G401 (cell line): ENCODE data around the gene HLA-DRA. TPM values are rescaled to one million over a fixed set of nuclear protein-coding genes. Genes with fewer than 3 reads are reported as not detected.
"Not testable (repeated sequence)": the region's sequence is repeated elsewhere in the genome, so short reads cannot be mapped to it uniquely, and the experiment has no call there.

Experiments
- DNase-seq: peaks from one replicate; pipeline ENCODE4 v3.0.0-alpha.2; 2015; ENCODE audit warnings: low spot score
- in situ Hi-C: cut with HindIII; loops from 2 replicates; pipeline ENCODE4 v1.10.0; 2016; ENCODE audit warnings: low sequenced_read_pairs, mixed read lengths
- total RNA-seq: library from RNA; depleted of rRNA; stranded (reverse); fragments of >200 nt; shearing (Covaris generic); gene quantifications from 2 replicates; pipeline ENCODE4 v1.2.3, GENCODE V29; 2014

HLA-DRA gene
- total RNA-seq, 1 experiment from 2014 or later: not detected

DNA sequence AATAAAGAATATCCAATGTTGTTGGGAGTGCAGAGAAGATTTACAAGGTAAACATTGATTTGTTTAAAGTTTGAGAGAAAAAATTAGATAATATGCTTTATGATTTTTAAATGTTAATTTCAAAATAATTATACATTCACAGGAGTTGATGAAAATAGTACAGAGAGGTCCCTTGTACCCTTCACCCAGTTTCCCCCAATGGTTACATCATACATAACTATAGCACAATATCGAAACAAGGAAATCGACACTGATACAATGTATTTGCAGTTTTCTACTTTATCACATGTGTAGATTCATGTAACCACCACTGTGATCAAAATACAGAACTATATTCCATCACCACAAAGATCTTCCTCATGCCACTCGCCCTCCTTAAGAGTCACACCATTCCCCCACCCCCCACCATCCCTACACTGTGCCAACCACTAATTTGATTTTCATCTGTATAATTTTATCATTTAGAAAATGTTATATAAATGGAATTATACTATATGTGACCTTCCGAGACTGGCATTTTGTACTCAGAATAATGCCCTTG lies 11.7 kb upstream of the HLA-DRA start:
- DNase-seq: no peak
- in situ Hi-C loops: no loop called here

DNA sequence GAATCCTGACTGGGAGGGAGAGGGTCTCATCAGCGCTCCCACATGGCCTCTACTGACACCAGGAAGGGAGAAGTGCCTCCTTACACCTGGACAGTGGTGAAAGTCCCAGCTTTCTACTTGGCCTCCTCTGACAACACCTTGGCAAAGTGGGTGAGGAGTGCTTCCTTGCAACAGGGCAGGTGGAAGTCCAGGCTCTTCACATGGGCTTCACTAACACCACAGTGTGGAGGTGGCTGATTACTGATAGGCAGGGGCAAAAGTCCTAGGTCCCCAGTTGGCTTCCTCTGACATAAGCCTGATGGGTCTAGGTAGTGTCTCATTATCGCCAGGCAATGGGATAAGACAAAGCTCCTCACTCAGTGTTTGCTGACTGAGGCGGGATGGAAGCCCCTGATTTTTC lies 9.5 kb upstream of the HLA-DRA start:
- in situ Hi-C loops: no loop called here
- DNase-seq: no peak

DNA sequence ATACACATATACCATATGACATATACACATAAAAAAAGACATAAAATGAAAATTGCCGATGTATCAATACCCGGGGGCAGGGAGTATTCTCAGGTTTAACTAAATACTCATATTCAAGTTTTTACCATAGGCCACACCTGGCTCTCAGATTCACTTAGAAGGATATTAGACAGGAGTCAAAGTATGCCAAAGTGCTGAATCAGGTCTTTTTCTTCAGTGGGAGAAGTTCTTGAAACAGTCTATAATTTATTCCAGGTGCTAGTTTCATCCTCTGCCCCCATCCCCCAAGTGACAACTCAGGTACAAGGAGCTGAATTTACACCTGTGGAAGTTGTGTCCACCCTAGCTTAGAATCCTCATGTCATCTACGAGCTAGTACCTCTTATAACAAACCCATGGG lies 8.5 kb upstream of the HLA-DRA start:
- in situ Hi-C loops: no loop called here
- no peak for DNase-seq

DNA sequence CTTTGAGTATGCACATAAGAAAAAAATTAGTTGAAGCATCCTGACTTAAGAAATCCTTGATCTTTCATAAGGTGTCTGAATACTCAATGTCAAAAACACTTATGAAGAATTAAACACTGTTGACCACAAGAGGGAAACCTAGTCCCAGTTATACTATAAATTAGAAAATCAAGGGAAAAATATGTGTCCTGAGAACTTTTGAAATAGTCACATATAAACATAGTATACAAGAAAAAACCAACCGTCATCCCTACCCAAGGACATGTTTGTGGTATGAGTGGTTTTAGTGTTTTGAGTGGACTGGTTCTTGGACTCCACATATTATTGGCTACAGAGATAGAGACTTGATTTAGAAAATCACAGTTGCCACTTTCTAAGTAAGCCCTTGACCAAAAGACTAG lies 7.6 kb upstream of the HLA-DRA start:
- in situ Hi-C loops: no loop called here
- DNase-seq: peak; percentile 26

DNA sequence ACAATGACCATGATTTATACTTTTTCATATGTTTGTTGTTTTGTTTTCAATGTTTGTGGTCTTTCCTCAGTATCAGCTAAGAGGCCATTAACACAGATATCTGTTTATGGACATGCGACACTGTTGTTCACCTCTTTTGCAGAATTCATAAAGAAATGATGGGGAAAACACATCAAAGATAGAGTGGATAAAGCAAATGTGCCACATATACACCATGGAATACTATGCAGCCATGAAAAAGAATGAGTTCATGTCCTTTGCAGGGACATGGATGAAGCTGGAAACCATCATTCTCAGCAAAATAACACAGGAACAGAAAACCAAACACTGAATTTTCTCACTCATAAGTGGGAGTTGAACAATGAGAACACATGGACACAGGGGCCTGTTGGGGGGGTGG lies 5.7 kb upstream of the HLA-DRA start:
- in situ Hi-C loops, DNase-seq: not testable (repeated sequence)

DNA sequence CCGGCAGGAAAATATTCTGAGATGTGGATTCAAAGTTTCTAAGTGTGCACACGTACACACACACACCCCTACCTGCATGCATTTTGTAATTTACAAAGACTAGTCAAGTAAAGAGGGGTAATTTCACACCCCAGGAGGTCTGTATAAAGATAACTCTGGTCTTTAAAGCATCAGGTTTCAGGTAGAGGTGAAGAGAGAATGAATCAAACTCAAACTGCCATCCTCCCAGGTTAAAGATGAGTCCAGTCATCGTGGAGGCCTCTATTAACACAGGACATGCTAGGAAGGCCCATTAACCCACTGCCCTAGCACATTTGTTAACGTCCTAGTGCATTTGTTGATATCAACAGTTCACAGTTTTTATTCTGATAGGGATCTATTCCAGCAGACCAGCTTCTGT lies 3.5 kb upstream of the HLA-DRA start:
- no peak for DNase-seq
- in situ Hi-C loops: no loop called here

DNA sequence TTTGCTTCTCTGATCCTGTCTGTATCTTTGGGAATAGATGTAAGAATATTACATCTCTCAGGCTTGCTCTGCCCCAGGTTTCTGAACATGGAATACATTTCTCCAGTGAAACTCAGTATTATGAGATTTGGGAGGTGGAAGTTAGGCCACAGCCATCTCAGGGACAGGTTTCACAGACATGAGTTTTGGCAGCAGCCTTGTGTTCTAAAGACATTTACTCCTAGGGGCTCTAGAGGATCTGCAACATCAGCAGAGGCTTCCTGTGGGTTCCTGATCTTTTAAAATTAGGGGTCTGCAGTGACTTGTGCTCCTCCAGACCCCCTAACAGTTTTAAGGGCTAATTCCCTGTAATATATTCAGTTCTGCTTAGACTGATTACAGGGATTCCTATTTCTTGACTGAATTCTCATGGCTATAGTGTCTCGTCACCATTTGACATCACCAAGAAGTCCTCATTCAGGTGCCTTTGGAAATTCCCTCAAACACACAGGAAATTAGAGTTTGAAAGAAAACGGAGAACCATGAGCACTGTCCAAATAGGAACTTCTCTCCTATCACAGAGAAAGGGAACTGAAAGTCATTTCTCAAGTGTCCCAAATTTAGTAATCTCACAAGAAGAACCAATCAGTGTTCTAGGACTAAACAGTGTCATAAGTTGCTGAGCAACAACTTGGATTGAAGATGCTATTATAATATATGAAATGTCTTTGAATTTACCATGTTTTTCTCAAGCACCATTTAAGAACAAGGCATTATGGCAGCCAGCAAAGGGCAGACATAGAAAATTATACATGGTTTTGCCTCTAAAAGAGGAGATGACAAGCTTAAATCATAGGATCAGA lies 2.5 kb upstream of the HLA-DRA start:
- in situ Hi-C loops: no loop called here
- DNase-seq: no peak

DNA sequence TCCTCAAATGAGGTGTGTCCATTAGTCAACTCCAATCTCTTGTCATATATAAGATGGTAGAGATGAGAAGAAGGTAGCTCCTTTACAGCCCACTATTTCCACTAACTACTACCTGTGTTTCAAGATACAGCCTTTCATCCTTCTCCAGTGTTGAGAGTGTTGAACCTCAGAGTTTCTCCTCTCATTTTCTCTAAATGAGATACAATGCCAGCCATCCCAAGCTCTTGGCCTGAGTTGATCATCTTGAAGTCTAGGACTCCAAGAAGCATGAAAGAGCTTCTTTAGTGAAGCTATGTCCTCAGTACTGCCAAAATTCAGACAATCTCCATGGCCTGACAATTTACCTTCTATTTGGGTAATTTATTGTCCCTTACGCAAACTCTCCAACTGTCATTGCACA lies 548 bp upstream of the HLA-DRA start:
- in situ Hi-C loops: no loop called here

DNA sequence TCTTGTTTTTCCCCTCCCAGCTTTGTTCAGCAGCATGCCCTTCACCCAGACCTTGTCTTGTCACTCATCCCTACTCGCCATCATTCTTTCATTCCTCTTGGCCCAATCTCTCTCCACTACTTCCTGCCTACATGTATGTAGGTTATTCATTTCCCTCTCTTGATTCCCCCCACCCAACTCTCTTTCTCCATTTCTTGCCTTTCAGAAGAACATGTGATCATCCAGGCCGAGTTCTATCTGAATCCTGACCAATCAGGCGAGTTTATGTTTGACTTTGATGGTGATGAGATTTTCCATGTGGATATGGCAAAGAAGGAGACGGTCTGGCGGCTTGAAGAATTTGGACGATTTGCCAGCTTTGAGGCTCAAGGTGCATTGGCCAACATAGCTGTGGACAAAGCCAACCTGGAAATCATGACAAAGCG lies 2.6 kb downstream of the HLA-DRA start:
- DNase-seq: no peak
- in situ Hi-C loops: no loop called here

More for the DNA sequence above, 548 bp upstream of the HLA-DRA start:
- no peak for DNase-seq

DNA sequence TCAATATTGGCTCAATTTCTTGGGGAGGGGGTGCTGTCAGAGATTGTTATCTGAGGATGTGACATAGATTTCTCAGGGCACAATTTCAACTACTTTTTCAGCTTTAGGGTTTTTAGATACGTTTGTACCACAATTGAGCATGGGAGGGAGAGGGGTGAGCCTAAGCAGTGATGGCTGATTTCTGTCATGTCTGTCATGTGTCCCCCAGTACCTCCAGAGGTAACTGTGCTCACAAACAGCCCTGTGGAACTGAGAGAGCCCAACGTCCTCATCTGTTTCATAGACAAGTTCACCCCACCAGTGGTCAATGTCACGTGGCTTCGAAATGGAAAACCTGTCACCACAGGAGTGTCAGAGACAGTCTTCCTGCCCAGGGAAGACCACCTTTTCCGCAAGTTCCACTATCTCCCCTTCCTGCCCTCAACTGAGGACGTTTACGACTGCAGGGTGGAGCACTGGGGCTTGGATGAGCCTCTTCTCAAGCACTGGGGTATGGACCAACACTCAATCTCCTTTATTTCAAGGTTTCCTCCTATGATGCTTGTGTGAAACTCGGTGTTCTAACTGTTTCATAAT lies 3.4 kb downstream of the HLA-DRA start:
- no peak for DNase-seq
- in situ Hi-C loops: no loop called here

DNA sequence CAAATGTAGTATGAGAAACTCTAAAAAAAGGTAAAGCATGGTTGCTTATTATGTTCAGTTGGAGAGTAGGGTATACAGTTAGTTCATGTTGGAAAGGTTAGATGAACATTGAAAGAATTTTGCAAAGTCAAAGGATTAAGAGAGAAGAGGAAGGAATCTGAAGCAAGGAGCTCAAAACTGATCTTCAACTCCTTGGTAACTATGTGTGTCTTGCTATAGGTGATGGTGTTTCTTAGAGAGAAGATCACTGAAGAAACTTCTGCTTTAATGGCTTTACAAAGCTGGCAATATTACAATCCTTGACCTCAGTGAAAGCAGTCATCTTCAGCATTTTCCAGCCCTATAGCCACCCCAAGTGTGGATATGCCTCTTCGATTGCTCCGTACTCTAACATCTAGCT lies 4.7 kb downstream of the HLA-DRA start:
- in situ Hi-C loops: no loop called here
- DNase-seq: no peak

DNA sequence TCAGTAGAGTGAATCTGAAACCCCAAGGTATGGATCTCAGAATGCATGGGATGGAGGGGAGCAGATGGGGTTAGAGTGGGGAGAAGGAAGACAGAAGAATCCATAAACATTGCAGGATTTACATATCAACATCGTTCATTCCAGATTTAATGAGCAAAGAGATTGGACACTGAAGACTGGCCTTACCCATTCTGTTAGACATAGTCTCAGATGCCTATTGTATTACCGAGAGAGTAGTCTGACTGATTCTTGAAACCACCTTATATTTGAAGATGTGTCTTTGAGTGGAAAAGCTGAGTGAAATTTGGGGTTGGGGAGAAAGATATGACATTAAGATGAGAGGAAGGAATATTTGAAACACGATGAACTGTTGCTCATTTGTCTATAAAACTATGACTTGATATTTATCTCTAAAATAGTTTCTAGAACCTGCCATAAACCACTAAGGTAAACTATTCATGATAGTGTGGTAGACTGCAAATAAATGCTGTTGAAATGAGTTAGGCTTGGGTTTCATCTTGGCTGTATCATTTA lies 5.7 kb downstream of the HLA-DRA start:
- in situ Hi-C loops: no loop called here
- no peak for DNase-seq

DNA sequence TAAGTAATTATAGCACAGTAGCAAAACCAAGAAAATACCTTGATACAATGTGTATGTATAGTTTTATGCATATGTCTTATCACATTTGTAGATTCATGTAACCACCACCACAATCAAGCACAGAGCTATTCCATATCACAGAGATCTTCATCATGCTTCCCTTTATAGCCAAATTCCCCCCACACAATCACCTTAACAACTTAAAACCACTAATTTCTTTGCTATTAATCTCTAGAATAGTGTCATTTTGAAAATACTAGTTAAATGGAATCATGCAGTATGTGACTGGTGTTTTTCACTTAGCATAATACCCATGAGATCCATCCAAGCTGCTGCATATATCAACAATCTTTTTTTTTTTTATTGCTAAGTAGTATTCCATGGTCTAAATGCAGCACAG lies 8.2 kb downstream of the HLA-DRA start:
- in situ Hi-C loops: no loop called here
- no peak for DNase-seq

DNA sequence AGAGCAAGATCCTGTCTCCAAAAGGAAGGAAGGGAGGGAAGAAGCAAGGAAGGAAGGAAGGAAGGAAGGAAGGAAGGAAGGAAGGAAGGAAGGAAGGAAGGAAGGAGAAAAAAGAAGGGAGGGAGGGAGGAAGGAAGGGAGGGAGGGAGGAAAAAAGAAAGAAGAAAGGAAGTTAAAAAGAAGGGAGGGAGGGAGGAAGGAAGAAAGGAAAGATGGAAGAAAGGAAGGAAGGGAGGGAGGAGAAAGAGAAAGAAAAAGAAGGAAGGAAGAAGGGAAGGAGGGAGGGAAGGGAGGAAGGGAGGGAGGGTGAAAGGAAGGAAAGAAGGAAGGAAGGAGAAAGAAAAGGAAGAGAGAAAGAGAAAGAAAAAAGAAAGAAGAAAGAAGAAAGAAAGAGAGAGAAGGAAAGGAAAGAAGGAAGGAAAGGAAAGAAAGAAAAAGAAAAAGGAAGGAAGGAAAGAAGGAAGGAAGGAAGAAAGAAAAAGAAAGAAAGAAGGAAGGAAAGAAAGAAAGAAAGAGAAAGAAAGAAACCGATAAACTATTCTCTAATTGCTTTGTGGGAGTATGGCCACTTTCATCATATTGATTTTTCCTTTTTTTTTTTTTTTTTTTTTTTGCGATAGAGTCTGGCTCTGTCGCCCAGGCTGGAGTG lies 9.5 kb downstream of the HLA-DRA start:
- in situ Hi-C loops: no loop called here
- no peak for DNase-seq

DNA sequence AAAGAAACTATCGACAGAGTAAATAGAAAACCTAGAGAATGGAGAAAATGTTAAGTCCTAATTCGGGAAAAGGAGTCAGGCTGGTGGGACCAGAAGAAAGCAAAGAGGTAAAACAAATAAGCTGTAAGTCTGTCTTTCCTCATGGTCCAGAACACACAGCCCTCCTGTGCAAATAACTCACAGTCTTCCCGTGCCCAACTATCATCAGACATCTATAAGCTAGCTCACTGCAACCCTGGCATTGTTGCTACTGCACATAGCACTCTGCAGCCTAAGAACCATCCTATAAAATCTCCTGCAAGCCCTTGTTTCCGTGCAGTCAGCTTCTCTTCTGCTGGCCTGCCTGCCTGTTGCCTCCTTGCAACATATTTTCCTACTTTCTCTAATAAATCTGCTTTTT lies 17.4 kb downstream of the HLA-DRA start:
- in situ Hi-C loops: no loop called here
- no peak for DNase-seq

DNA sequence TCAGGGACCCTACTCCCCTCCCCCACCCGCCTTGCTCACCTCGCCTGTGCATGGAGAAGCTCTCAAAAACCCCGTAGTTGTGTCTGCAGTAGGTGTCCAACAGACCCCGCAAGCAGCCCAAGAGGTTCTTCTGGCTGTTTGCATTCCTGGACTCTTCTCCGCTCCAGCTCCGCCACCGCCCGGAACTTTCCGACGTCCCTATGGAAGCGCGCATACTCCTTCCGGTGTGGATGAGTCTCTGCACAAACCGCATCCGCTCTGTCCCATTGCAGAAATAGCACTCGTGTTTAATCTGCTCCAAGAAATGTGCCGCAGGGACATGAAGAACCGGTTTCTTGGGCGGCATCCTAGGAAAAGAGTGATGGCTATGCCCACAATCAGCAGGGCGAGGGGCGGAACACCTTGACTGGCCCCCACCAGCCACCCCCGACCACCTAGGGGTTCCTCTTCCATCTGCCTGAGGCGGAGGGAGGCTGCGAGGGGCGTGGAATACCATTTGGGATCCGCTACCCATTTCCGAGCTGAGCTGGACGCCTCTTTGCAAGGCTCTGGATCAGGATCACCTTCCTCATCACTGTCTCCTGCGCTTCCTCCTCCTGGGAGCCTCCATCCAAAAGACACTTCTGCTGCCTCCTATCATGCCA lies 20.2 kb downstream of the HLA-DRA start:
- in situ Hi-C loops: no loop called here
- no peak for DNase-seq

DNA sequence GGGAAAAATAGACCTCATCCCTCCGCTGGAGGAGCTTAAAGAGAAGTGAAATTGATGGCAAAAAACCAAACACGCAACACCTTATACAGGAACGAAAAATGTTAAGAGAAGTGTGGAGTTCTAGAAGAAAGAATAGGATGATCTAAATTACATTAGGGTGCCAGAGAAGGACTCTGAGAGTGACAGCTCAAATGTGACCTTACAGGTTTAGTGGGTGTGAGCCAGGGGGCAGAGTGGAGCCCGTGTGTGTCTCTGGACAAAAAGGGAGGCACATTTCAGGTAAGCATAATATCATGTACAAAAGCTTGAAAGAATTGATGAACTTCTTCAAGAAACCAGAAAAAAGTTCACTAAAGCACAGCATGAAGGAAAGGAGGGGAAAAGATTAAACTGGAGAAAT lies 20.8 kb downstream of the HLA-DRA start:
- in situ Hi-C loops: no loop called here
- no peak for DNase-seq

DNA sequence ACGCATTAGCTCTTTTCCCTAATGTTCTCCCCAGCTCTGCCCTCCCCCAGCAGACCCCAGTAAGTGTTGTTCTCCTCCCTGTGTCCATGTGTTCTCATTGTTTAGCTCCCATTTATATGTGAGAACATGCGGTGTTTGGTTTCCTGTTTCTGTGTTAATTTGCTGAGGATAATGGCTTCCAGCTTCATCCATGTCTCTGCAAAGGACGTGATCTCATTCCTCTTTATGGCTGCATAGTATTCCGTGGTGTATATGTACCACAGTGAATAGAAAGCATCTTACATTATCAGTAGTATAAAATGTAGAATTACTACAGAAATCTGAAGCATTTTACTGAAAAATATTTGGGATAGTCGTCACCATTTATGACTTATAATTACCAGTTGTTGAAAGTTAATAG lies 21.8 kb downstream of the HLA-DRA start:
- in situ Hi-C loops: no loop called here
- no peak for DNase-seq

DNA sequence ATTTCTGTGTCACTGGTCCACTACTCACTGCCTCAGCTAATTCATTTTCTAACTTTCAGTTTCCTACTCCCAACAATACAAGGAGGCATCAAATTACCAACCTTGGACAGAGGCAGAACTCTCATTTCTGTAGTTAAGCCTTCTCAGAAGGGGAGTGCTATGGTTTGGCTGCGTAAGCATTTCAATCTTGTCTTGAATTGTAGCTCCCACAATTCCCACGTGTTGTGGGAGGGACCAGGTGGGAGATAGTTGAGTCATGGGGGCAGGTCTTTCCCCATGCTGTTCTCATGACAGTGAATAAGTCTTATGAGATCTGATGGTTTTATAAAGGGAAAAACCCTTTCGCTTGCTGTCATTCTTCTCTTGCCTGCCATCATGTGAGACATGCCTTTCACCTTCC lies 22.9 kb downstream of the HLA-DRA start:
- in situ Hi-C loops: no loop called here
- no peak for DNase-seq
